HG03280 (cell line): ENCODE measurements around the gene STAG1.
"Not testable (repeated sequence)": the region's sequence is repeated elsewhere in the genome, so short reads cannot be mapped to it uniquely, and the experiment has no call there.

ENCODE experiments used
- ATAC-seq: cut with Tn5 transposase; IDR thresholded peaks from one replicate; pipeline ENCODE4 v1.9.1; 2021; ENCODE audit warnings: mild to moderate bottlenecking, moderate library complexity; ENCODE audit not compliant: unreplicated experiment

The STAG1 gene

DNA sequence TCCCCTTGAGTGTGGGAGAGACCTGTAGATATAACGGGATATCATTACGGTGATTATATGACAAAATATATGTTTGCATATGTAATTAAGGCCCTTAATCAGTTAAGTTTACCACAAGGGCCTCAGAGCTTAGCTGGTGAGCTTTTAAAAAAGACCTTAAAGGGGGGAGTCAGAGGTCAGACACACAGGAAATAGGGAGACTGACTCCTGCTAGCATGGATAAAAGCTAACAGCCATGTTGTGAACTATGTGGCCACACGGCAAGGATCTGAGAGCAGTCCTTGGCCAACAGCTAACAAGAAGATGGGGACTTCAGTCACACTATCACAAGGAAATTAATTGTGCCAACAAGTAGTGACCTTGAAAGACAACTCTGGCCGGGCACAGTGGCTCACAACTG lies 3.1 kb downstream of the STAG1 start:
- no peak for ATAC-seq

DNA sequence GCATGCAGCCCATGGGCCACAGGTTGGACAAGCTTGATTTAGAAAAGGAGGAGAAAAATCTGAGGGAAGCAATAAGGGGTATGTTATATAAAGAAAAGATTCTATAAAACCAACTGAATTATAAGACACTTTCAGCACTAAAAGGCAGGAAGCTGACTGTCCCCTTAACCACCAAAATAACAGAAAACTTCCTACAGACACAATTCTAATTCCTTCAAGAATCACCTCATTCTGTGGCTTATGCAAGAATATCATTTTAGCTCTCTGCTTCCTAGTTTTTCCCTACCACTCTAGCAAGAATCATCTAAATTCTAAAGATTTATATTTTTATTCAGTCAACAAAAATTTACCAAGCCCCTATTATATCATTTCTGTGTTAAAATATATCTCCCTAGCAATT lies 6.3 kb downstream of the STAG1 start:
- no peak for ATAC-seq

- ATAC-seq: no peak
These were observed 11.1 kb downstream of the STAG1 start for GRCh38 chr3:136741063-136741462.

DNA sequence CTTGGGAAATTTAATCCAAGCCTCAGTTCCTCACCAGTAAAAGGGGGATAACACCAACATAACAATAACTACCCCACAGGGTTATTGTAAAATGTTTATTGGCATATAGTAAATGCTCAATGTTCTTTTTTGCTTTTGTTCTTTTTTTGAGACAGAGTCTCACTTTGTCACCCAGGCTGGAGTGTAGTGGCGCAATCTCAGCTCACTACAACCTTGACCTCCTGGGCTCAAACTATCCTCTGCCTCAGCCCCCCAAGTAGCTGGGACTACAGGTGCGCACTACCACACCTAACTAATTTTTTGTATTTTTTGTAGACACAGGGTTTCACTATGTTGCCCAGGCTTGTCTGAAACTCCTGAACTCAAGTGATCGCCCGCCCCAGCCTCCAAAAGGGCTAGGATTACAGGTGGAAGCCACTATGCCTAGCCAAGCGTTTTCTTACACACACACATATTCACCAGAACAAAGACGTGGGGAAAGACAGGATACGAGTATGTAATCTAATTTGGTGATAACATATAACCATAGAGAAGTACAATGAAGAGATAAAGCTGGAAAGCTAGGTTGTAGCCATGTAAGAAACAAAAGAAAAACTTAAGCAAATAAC lies 11.7 kb downstream of the STAG1 start:
- ATAC-seq: no peak

GRCh38 chr3:136736950-136737349 lies 15.2 kb downstream of the STAG1 start:
- not testable (repeated sequence) for ATAC-seq

DNA sequence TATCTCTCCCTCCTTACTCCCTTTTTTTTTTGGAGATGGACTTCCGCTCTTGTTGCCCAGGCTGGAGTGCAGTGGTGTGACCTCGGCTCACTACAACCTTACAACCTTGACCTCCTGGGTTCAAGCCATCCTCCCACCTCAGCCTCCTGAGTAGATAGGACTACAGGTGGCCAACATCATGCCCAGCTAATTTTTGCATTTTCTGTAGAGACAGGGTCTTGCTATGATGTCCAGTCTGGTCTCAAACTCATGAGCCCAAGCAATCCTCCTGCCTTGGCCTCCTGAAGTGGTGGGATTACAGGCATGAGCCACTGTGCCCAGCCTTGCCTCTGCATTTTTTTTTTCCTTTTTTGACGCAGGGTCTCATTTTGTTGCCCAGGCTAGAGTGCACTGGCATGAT lies 17.1 kb downstream of the STAG1 start:
- ATAC-seq: no peak

DNA sequence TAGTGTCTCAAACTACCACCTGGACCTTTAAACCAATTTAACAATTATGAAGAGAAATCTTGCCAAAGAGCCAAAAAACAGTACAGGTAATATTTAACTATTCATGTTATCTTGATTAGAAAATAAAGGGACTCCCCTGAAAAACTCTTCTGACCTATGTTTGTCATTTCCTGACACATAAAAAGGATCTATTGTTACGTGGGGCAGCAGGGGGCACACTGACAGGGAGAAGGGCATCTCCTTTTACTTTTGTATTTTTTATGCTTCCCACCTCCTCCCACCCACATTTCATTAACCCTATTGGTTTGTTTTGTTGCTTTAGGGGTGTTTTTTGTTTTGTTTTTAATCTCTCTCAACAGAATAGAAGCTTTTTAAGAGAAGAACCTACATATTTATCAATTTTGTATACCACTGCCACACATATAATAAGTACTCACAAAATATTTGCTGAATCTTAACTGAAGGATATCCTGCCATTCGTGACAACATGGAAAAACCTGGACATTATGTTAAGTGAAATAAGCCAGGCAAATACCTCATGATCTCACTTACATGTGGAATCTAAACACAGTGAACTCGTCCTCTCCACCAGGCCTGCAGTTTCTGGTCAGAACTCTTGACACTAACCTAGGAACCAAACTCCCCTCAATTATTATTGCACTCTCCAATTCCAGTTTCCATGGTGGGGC lies 17.7 kb downstream of the STAG1 start:
- no peak for ATAC-seq

DNA sequence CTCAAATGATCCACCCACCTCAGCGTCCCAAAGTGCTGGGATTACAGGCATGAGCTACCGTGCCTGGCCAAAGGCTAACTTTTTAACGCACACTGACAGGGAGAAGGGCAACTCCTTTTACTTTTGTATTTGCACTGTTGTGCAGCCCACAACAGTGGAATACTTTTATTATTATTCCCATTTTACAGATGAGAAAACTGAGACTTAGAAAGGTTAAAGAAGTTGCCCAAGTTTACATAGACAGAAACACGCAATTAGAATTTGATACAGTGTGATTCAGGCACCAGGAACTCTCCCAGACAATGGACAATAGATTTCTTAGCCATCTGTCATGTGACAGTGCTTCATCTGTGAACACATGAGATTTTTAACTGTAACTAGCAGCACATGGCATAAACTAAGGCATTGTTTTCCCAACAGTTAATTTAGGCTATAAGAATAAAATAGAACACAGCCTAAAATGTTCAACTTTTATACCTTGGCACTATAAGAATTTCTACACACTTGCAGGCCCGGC lies 18.8 kb downstream of the STAG1 start:
- ATAC-seq: no peak

- no peak for ATAC-seq
These were observed 20.8 kb downstream of the STAG1 start for GRCh38 chr3:136731274-136731884.

DNA sequence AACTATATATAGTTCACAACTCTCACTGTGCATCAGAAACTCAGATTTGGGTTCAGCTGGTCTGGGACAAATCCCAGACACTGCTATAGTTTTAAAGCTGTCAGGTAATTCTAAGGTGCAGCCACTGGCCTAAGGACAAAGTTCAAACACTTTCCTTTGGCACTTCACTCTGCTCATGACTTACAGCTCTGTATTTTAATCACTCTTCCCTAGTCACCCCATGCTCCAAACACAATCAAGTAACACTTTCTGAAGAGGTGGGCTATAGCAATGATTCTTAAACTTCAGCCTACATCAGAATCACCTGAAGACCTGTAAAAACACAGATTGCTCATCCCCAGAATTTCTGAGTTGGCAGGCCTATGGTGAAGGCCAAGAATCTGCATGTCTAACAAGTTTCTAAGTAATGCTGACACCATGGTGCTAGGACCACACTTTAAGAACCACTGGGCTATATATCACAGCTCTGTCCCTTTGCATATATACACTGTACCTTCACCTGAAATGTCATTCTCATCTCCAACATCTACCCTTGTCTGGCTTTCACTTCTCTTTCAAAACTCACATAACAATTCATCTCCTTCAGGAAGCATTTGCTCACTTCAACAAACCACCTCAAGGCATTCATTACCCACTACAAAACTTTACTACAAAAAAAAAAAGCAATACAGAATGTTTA lies 21.4 kb downstream of the STAG1 start:
- ATAC-seq: no peak

- no peak for ATAC-seq
These were observed 23.3 kb downstream of the STAG1 start for GRCh38 chr3:136728918-136729317.

GRCh38 chr3:136728473-136728872 lies 23.7 kb downstream of the STAG1 start:
- no peak for ATAC-seq

GRCh38 chr3:136725468-136725867 lies 26.7 kb downstream of the STAG1 start:
- ATAC-seq: no peak

GRCh38 chr3:136722916-136723315 lies 29.3 kb downstream of the STAG1 start:
- ATAC-seq: not testable (repeated sequence)

DNA sequence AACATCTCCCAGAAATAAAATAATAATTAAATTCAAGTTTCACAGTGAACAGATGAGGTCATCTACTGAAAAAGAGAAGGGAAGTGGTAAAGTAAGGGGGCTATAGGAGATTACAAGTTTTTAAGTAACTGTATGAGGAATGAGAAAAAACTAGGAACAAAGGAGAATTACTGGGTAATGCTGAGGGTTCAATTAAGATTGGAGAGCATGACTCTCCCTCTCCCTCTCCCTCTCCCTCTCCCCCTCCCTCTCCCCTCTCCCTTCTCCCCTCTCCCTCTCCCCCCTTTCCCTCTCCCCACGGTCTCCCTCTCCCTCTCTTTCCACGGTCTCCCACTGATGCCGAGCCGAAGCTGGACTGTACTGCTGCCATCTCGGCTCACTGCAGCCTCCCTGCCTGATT lies 29.8 kb downstream of the STAG1 start:
- ATAC-seq: not testable (repeated sequence)

DNA sequence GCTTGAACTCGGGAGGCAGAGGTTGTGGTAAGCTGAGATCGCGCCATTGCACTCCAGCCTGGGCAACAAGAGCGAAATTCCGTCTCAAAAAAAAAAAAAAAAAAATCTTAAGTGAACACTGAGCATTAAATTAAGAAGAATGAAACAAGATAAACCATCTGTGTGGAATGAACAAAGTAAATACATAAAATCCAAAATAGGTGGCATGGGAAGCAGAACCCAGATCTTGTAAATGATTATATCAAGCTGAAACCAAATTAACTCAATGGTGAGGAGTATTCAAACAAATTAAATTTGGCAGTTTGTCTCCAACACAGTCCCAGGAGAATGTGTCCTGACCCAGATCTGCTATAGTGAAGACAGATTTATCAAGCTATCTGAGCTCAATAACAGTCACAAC lies 32.1 kb downstream of the STAG1 start:
- no peak for ATAC-seq

DNA sequence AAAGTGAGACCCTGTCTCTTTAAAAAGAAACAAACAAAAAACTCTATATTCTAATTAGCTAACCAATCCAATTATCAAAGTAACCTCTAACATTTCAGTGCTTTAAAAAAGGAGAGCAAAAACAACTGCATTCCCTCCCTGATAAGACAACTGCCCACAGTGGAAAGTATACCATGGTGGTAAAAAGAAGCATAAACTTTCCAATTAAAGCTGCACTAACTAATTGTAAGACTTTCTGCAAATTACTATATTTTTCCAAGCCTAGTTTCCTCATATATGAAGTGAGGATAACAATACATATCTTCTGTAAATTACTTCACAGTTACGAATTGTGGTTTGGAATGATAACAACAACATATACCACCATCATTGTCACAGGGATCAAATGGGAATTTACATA lies 35.5 kb downstream of the STAG1 start:
- no peak for ATAC-seq

- no peak for ATAC-seq
These were observed 38.2 kb downstream of the STAG1 start for GRCh38 chr3:136714020-136714419.

GRCh38 chr3:136712941-136713340 lies 39.2 kb downstream of the STAG1 start:
- no peak for ATAC-seq

- not testable (repeated sequence) for ATAC-seq
These were observed 40.3 kb downstream of the STAG1 start for GRCh38 chr3:136711888-136712287.

DNA sequence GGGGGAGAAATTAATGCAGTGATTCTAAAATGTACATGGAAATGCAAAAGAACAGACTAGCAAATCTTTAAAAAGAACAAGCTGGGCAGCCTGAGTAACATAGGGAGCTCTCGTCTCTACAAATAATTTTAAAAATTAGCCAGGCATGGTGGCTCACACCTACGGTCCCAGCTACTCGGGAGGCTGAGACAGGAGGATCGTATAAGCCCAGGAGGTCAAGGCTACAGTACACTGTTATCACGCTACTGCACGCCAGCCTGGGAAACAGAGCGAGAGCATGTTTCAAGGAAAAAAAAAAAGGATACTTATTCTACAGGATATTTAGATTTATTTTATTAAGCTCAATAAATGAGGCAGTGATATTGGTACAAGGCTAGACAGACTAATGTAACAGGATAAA lies 40.9 kb downstream of the STAG1 start:
- ATAC-seq: no peak

- not testable (repeated sequence) for ATAC-seq
These were observed 42.4 kb downstream of the STAG1 start for GRCh38 chr3:136709775-136710174.
